Chondrocyte (in vitro differentiated cells): ENCODE data around the gene CNOT4. TPM values are rescaled to one million over a fixed set of nuclear protein-coding genes. Genes with fewer than 3 reads are reported as not detected.

Source experiments
- DNase-seq: peaks from one replicate; pipeline ENCODE4 v3.0.0; 2021; ENCODE audit warnings: mixed read lengths, low spot score
- H3K27ac Mint-ChIP-seq: one replicate; pipeline ENCODE4 v1.8.0; 2021; ENCODE audit warnings: mild to moderate bottlenecking, moderate library complexity, mixed read lengths; ENCODE audit not compliant: unreplicated experiment
- H3K27me3 Mint-ChIP-seq: 2 replicates; pipeline ENCODE4 v1.8.0; 2021; ENCODE audit warnings: low read depth, mixed read lengths
- H3K36me3 Mint-ChIP-seq: 2 replicates; pipeline ENCODE4 v1.8.0; 2021; ENCODE audit warnings: low read depth, mixed read lengths
- H3K4me1 Mint-ChIP-seq: 2 replicates; pipeline ENCODE4 v1.8.0; 2021; ENCODE audit warnings: low read depth, mild to moderate bottlenecking, mixed read lengths
- H3K4me3 Mint-ChIP-seq: one replicate; pipeline ENCODE4 v1.8.0; 2021; ENCODE audit warnings: mild to moderate bottlenecking, moderate library complexity, mixed read lengths; ENCODE audit not compliant: unreplicated experiment
- H3K9me3 Mint-ChIP-seq: 2 replicates; pipeline ENCODE4 v1.8.0; 2021; ENCODE audit warnings: low read depth, mixed read lengths
- CTCF ChIP-seq: fragments of 200-600 bp; sonication (generic); IDR thresholded peaks from 2 replicates; pipeline ENCODE4 v1.5.0; 2021; ENCODE audit warnings: antibody characterized with exemption, mild to moderate bottlenecking, moderate library complexity
- total RNA-seq: library from RNA; stranded (reverse); gene quantifications from 3 replicates; pipeline ENCODE4 v1.2.1, GENCODE V29; 2021

The CNOT4 gene
- total RNA-seq, 1 donor from 2014 or later, result 17.8 TPM

- Mint-ChIP-seq H3K4me1 (no peaks in the 10 kb centered on the region), H3K36me3 (peaks cover 10% of the 10 kb centered on the region), H3K27ac (no peak overlapping the region), H3K9me3 (no peaks in the 10 kb centered on the region), H3K27me3 (no peaks in the 10 kb centered on the region), H3K4me3 (no peak overlapping the region)
- no peak for DNase-seq
- no peak for TF ChIP-seq CTCF
Observed at GRCh38 chr7:135409845-135410542, 99.9 kb downstream of the CNOT4 start.

- DNase-seq, result no peak
- no peaks in the 10 kb centered on the region for H3K4me1 Mint-ChIP-seq
- no peak for TF ChIP-seq CTCF
- no peak overlapping the region for H3K4me3 Mint-ChIP-seq
- H3K27me3 Mint-ChIP-seq, result no peaks in the 10 kb centered on the region
- H3K9me3 Mint-ChIP-seq, result no peaks in the 10 kb centered on the region
- H3K27ac Mint-ChIP-seq, result no peak overlapping the region
- peaks cover 9% of the 10 kb centered on the region for H3K36me3 Mint-ChIP-seq
Observed at GRCh38 chr7:135407884-135408283, 102.0 kb downstream of the CNOT4 start.

- H3K9me3 Mint-ChIP-seq, result no peaks in the 10 kb centered on the region
- H3K4me3 Mint-ChIP-seq, result no peak overlapping the region
- DNase-seq, result no peak
- peaks cover 9% of the 10 kb centered on the region for H3K36me3 Mint-ChIP-seq
- no peak for TF ChIP-seq CTCF
- H3K4me1 Mint-ChIP-seq, result no peaks in the 10 kb centered on the region
- no peak overlapping the region for H3K27ac Mint-ChIP-seq
- no peaks in the 10 kb centered on the region for H3K27me3 Mint-ChIP-seq
Observed at GRCh38 chr7:135406918-135407317, 103.0 kb downstream of the CNOT4 start.

- H3K36me3 Mint-ChIP-seq, result peaks cover 9% of the 10 kb centered on the region
- no peak overlapping the region for H3K4me3 Mint-ChIP-seq
- no peak for TF ChIP-seq CTCF
- H3K27me3 Mint-ChIP-seq, result no peaks in the 10 kb centered on the region
- H3K27ac Mint-ChIP-seq, result no peak overlapping the region
- DNase-seq, result no peak
- H3K4me1 Mint-ChIP-seq, result no peaks in the 10 kb centered on the region
- no peaks in the 10 kb centered on the region for H3K9me3 Mint-ChIP-seq
Observed at GRCh38 chr7:135405969-135406368, 103.9 kb downstream of the CNOT4 start.

GRCh38 chr7:135403302-135403701, 106.6 kb downstream of the CNOT4 start:
- H3K27ac Mint-ChIP-seq, result no peak overlapping the region
- H3K36me3 Mint-ChIP-seq, result peaks cover 6% of the 10 kb centered on the region
- H3K27me3 Mint-ChIP-seq, result no peaks in the 10 kb centered on the region
- TF ChIP-seq CTCF, result no peak
- no peak overlapping the region for H3K4me3 Mint-ChIP-seq
- DNase-seq, result no peak
- H3K9me3 Mint-ChIP-seq, result no peaks in the 10 kb centered on the region
- H3K4me1 Mint-ChIP-seq, result no peaks in the 10 kb centered on the region
